Uterus (tissue), 4 donors: ENCODE results near the gene GLB1L. TPM values are rescaled to one million over a fixed set of nuclear protein-coding genes. Genes with fewer than 3 reads are reported as not detected.
"Not testable (repeated sequence)": the region's sequence is repeated elsewhere in the genome, so short reads cannot be mapped to it uniquely, and the experiment has no call there.

Experiments
- DNase-seq, 2 donors: peaks; one replicate each; pipeline ENCODE4 v3.0.0-alpha.2; 2019 to 2020
- H3K27ac ChIP-seq, 2 donors: fragments of 200-600 bp; sonication (generic); 1 replicate in 1 of 2; 2 replicates in 1 of 2; pipeline ENCODE4 v1.5.1; 2016 to 2018
- H3K27me3 ChIP-seq, 2 donors: fragments of 200-600 bp; sonication (generic); one replicate each; pipeline ENCODE4 v1.5.1; 2018 to 2019; ENCODE audit warnings: control low read depth in 1 of 2
- H3K36me3 ChIP-seq, 2 donors: fragments of 200-600 bp; sonication (generic); one replicate each; pipeline ENCODE4 v1.5.1; 2019; ENCODE audit warnings: control low read depth in 1 of 2
- H3K4me1 ChIP-seq, 2 donors: fragments of 200-600 bp; sonication (generic); one replicate each; pipeline ENCODE4 v1.5.1; 2018 to 2019; ENCODE audit warnings: control low read depth in 1 of 2
- H3K4me3 ChIP-seq, 2 donors: fragments of 200-600 bp; sonication (generic); 1 replicate in 1 of 2; 2 replicates in 1 of 2; pipeline ENCODE4 v1.5.1; 2018 to 2019; ENCODE audit warnings: mild to moderate bottlenecking in 1 of 2
- H3K9me3 ChIP-seq, 2 donors: fragments of 200-600 bp; sonication (generic); one replicate each; pipeline ENCODE4 v1.5.1; 2019; ENCODE audit warnings: control low read depth in 1 of 2
- POLR2A ChIP-seq, 2 donors: fragments of 450-650 bp; IDR thresholded peaks; one replicate each; pipeline ENCODE4 v1.6.1; 2016; ENCODE audit warnings: antibody characterized with exemption in 2 of 2, mild to moderate bottlenecking in 1 of 2, moderate library complexity in 1 of 2
- intact Hi-C: fragments of 100-400 bp; cut with DNase I; formaldehyde crosslinking; loops from one replicate; pipeline ENCODE4 v1.15.1; 2023; ENCODE audit warnings: low total_unique reads
- total RNA-seq, 4 donors: library from RNA; depleted of rRNA in 3 of 4; stranded (reverse); fragments of >200 nt in 3 of 4; gene quantifications; one replicate each; pipeline versions ENCODE4 v1.1.0 to v1.2.4, GENCODE V29; 2014 to 2023
- TF ChIP-seq, protein P1 (sequence below), 4 experiments: fragments of 200-600 bp in 2 of 4; fragments of 450-650 bp in 2 of 4; sonication (generic) in 2 of 4; IDR thresholded peaks; one replicate each; pipeline ENCODE4 v1.5.1; 2016 to 2019; ENCODE audit warnings: antibody characterized with exemption in 4 of 4, mild to moderate bottlenecking in 2 of 4, moderate library complexity in 1 of 4
- donor health status: DM: yes; HTN: yes; CAD: no.

Gene GLB1L
- total RNA-seq, 4 donors from 2014 or later, result 8.2 to 20.7 (median 10.9) TPM

DNA sequence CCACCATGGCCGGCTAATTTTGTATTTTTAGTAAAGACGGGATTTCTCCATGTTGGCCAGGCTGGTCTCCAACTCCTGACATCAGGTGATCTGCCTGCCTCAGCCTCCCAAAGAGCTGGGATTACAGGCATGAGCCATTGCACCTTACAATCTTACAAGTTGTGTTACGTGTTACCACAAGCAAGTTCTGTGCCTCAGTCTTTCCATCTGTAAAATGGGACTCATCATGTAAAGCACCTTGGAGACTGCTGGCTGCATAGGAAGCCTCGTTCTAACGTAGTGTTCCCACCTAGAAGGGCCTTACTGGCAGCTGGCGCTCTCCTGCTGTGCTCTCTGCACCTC, 43.9 kb upstream of the GLB1L start:
- no peak for TF ChIP-seq POLR2A (IDR thresholded peaks at IDR 0.05)
- TF ChIP-seq, protein P1, sequence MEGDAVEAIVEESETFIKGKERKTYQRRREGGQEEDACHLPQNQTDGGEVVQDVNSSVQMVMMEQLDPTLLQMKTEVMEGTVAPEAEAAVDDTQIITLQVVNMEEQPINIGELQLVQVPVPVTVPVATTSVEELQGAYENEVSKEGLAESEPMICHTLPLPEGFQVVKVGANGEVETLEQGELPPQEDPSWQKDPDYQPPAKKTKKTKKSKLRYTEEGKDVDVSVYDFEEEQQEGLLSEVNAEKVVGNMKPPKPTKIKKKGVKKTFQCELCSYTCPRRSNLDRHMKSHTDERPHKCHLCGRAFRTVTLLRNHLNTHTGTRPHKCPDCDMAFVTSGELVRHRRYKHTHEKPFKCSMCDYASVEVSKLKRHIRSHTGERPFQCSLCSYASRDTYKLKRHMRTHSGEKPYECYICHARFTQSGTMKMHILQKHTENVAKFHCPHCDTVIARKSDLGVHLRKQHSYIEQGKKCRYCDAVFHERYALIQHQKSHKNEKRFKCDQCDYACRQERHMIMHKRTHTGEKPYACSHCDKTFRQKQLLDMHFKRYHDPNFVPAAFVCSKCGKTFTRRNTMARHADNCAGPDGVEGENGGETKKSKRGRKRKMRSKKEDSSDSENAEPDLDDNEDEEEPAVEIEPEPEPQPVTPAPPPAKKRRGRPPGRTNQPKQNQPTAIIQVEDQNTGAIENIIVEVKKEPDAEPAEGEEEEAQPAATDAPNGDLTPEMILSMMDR (IDR thresholded peaks at IDR 0.05), result no peak
- Histone ChIP-seq H3K9me3 (no peaks in the 10 kb centered on the region), H3K27me3 (no peaks in the 10 kb centered on the region), H3K27ac (peak overlapping the region; percentile 92 to 95), H3K4me1 (peaks cover 4 to 8% of the 10 kb centered on the region in 2 donors), H3K4me3 (no peak overlapping the region), H3K36me3 (no peaks in the 10 kb centered on the region)
- DNase-seq, result no peak
- intact Hi-C loops, result no loop called here

DNA sequence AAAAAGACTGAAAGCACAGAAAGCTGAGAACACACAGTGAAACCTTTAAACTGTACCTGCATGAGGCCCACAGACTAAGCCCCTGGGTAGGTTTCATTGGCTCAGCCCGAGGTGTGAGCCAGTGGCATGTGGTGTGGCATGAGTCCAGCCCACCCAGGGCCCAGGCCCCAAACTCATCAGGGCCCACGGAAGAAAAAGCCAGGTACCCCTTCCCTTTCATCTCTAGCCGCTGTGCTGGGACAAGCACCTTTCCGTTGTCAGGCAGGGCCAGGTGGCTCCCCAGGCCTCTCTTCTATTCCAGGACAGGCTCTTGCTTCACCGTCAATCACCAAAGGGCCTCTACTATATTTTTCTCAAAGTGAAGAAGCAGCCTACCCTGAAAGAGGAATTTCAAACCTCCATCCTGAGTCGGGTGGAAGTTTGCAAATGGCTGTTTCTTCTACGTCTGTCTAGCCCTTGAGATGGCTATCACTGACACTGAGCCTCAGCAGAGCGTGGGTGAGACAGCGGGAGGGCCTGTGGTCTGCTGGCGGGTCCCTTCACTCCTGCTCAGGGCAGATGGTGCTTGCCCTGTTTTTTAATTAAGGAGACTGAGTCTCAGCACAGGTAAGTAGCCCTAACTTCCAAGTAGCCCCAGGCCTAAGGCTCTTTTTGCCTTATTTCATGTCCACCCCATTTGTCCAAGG, 42.5 kb upstream of the GLB1L start:
- peaks cover 4 to 8% of the 10 kb centered on the region in 2 donors for H3K4me1 ChIP-seq
- no peak overlapping the region for H3K4me3 ChIP-seq
- H3K36me3 ChIP-seq, result no peaks in the 10 kb centered on the region
- TF ChIP-seq, protein P1 (IDR thresholded peaks at IDR 0.05), result no peak
- TF ChIP-seq POLR2A (IDR thresholded peaks at IDR 0.05), result no peak
- intact Hi-C loops, result no loop called here
- DNase-seq, result no peak
- peak overlapping the region; percentile 92 to 95 for H3K27ac ChIP-seq
- H3K27me3 ChIP-seq, result no peaks in the 10 kb centered on the region
- H3K9me3 ChIP-seq, result no peaks in the 10 kb centered on the region

DNA sequence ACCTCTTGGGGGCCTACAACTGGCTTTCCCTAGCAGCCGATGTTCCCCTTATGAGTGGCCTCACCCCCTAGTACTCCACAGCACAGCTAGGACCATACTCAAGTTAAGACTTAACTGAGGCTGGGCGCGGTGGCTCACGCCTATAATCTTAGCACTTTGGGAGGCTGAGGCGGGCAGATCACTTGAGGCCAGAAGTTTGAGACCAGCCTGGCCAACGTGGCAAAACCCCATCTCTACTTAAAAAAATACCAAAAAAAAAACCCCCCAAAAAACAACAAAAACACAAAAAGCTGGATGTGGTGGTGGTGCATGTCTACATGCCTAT, 41.8 kb upstream of the GLB1L start:
- DNase-seq, H3K27me3 ChIP-seq, H3K4me3 ChIP-seq, intact Hi-C loops, H3K36me3 ChIP-seq, H3K9me3 ChIP-seq, H3K4me1 ChIP-seq: not testable (repeated sequence)
- H3K27ac ChIP-seq, result peak overlapping the region; percentile 92 to 95

DNA sequence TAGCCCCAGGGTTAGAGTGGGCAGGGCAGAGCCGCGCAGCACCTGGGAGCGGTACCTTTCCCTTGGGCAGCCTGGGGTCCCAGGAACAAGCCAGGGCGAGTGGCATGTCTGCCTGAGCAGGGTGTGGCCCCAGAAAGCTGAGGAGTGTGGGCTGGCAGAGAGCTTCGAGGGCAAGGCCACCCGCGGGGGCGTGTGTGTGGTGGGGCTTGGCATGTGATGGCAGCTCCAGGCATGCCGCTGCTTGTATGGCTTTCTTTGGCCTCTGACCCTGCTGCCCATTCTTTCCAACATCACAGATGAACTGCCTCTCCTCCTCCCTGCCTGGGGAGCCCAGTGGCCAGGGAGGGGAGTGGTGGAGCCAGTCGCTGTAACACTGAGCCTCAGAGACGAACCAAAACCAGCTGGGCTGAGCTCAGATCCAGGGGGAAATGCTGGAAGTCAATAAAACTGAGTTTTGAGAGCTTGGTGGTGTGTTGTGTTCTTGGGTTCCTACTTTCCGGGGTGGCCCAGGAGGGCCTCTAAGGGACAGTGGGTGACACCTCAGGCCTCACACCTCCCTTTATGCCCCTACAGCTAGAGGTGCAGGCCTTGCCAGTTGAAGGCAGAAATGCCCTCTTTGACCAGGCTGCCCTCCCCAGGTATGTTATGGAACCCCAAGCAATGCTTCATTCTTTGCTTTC, 41.3 kb upstream of the GLB1L start:
- Histone ChIP-seq H3K4me3 (no peak overlapping the region), H3K27ac (peak overlapping the region; percentile 82 to 95), H3K27me3 (no peaks in the 10 kb centered on the region), H3K36me3 (no peaks in the 10 kb centered on the region), H3K9me3 (no peaks in the 10 kb centered on the region), H3K4me1 (peaks cover 4 to 8% of the 10 kb centered on the region in 2 donors)
- intact Hi-C loops, result no loop called here
- TF ChIP-seq, protein P1 (IDR thresholded peaks at IDR 0.05), result no peak
- TF ChIP-seq POLR2A (IDR thresholded peaks at IDR 0.05), result no peak
- DNase-seq, result no peak

DNA sequence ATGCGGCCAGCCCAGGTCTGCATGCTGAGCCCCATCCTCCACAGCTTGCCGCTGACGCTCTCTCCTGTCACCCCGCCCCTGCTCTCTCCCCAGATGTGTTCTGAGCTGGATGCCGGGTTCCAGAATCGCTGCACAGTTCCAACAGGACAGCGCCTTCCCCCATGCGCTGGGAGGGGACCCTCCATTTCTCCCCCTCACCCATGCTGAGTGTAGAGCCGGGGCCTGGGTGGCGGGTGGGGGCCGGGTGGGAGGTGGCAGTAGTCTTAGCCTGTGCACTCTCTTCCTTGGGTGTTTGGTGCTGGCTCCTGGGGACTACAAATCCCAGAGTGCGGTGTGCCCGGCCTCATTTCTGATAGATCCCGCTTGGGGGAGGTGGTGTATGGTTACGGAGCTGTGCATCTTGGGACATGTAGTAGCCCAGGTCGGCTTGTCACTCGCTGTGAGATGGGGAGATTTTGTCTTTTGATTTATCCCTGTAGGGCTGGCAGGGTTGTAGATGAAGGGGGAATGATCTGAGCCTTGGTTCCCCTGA, 40.7 kb upstream of the GLB1L start:
- H3K27ac ChIP-seq, result peak overlapping the region; percentile 82 to 95
- H3K27me3 ChIP-seq, result no peaks in the 10 kb centered on the region
- H3K4me1 ChIP-seq, result peaks cover 4 to 8% of the 10 kb centered on the region in 2 donors
- H3K9me3 ChIP-seq, result no peaks in the 10 kb centered on the region
- H3K4me3 ChIP-seq, result no peak overlapping the region
- no peaks in the 10 kb centered on the region for H3K36me3 ChIP-seq
- TF ChIP-seq, protein P1 (IDR thresholded peaks at IDR 0.05), result no peak
- TF ChIP-seq POLR2A (IDR thresholded peaks at IDR 0.05), result no peak
- peak; percentile 68 to 82 for DNase-seq
- intact Hi-C loops, result no loop called here
